NCI-H748 (cell line): ENCODE data around the gene TBC1D7.
"Not testable (repeated sequence)": the region's sequence is repeated elsewhere in the genome, so short reads cannot be mapped to it uniquely, and the experiment has no call there.

Experiments used
- DNase-seq: peaks from one replicate; lab custom pipeline; 2025; ENCODE audit not compliant: unreplicated experiment; lab: John Stamatoyannopoulos, UW

The TBC1D7 gene

GRCh38 chr6:13326031-13326586 lies 2.2 kb downstream of the TBC1D7 start:
- DNase-seq: not testable (repeated sequence)

DNA sequence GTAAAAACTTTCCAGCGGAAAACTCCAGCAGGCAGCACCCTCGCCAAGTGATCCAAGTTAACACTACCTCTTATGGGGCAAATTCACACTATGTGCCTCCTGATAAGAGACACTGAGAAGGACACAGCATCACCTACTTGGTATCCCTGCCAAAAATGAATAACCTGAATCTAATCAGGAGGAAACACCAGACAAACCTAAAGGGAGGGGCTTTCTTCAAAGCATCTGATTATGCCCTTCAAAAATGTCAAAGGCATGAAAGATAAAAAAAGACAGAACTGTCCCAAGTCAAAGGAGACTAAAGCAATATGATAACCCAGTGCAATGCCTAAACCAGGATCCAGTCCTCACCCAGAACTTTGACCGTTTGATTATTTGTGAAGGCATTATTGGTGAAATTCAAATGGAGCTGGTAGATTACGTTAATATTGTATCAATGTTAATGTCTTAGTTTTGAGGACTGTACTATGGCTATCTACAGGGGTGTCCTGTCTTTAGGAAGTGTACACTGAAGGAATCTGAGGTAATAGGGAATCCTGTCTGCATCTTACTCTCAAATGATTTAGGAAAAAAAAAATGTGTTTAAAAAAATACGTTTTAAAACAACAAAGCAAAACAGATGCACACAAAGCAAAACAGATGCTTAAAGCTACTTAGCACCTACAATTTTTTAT lies 8.3 kb downstream of the TBC1D7 start:
- no peak for DNase-seq

DNA sequence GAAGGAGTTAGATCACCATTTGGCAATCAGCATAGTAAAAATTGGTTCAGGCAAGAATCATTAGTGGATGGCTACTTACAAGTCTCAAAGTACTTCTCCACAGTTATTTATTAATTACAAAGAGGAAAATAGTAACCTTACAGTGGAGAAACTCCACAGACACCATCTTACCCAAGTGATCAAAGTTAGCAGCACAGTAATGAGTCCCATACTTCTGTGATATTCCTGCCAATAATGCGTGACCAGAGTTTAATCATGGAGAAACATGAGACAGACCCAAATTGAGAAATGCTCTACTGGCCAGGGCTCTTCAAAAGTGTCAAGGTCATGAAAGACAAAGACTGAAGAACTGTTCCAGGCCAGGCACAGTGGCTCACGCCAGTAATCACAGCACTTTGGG lies 9.5 kb downstream of the TBC1D7 start:
- DNase-seq: no peak

DNA sequence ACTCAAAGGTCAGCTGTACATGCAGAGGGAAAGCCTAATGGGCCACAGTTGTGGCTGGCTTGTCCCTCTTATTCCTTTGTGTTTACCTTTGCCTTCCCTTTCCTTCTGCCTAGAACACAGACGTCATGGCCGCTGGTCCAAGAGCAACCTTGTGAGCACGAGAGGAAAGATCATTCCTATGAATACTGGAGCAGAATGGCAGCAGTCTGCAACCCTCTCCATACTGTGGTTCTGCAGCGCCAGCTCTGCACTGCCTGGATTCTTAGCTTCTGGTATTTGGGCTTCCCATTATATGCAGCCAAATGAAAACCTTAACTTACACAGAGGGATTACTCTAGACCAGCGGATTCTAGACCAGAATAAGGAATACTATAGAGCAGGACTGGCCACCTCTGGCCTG lies 12.4 kb downstream of the TBC1D7 start:
- no peak for DNase-seq

- no peak for DNase-seq
Measured at GRCh38 chr6:13314806-13315205, 13.5 kb downstream of the TBC1D7 start.

DNA sequence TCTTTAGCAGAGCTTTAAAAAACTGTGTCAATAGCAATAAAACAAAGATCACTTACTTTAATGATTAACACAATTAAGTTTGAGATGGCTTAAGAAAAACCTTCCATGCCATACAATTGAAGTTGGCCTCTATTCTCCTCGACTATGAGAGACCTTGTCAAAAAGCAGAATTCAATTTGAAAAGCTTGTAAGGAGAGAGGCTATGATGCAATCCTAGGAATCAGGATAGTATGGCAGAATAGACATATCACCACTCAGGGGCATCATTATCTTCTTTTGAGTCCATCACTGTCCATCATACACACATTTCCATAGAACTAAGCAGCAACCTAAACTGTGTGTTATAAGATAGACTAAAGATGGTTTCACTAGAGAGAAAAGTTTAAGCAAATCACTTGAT lies 17.2 kb downstream of the TBC1D7 start:
- no peak for DNase-seq

DNA sequence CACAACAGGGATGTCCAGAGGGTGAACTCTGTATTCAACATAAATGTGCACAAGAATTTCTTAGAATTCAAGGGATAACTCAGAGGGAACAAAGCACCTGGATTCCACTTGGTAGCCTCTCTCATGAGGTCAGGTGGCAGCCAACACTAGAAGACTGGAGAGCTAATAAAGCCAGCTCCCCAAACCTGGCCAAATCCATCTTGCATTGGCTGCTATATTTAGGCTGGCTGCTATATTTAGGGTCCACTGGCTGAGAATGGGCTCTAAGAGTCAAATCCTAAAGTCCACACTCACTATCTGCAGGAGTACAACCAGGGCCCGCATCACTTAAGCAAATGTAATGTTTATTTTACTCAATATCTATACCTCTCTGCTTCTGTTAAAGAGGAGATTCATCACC lies 20.0 kb downstream of the TBC1D7 start:
- DNase-seq: no peak

DNA sequence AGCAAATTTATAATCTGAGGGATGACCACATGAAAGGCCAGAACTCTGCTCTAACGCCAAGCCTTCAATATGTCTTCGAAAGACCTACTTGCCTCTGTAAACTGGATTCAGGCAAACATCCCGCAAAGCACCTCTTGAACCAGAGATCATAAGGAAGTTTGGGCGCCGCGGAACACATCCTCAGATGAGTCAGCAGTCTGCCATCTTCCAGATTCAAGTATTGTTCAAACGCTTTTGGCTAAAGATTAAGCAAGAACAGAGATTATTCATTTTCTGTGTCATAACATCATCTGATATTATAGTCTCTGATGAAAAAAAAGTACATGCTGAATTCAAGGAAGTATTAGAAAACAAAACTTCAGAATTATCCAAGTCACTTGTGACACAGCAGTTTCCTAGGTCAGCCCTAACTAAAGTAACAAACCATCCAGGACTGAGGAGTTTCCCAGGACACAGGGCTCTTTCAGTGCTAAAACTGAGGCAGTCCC lies 20.8 kb downstream of the TBC1D7 start:
- DNase-seq: no peak

GRCh38 chr6:13305791-13306190 lies 22.5 kb downstream of the TBC1D7 start:
- no peak for DNase-seq

DNA sequence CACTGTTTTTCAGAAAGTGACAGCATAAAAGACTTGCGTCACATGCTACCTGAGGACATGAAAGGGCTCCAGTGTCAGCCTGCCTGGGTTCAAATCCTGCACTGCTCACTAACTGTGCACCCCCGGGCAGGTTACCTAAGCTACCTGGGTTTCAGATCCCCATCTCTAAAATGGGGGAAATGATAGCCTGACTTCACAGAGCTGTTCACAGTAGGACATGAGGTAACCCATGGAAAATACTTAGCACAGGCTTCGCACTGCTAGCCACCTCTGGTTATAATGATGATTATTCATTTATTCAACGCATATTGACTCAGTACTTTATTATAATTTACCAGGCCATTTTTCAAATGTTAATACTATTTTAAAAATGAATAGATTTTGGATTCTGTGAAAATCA lies 23.0 kb downstream of the TBC1D7 start:
- DNase-seq: no peak

DNA sequence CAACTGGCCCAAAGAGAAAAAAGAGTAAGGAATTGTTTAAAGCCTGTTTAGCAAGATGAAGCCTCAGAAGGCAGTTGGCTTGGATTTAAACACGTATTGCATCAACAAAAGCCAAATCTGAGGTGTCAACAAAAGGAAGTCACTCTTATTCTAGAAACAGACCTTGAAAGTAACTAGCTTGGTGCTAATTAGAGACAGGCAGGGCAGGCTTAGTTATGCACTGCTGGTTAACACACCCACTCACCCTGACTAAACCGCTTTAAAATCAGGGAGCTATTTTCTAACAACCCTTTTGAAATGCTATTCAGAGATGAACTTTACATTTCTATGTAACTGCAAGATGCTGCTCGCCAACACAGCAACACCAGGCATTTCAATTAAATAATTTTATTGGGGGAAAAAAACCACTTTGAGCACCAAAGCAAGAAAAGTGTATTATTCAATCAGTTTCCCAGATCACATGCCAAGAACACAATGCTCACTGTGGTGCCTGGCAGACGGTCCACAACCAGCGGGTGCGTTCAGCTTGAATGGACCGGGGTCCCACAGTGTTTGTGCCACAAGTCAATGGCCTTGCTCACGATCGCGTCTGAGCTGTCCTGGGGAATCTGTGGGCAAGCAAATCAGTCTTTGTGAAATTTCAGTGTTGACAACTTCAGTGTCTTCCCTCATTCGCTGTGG lies 23.6 kb downstream of the TBC1D7 start:
- DNase-seq: no peak

DNA sequence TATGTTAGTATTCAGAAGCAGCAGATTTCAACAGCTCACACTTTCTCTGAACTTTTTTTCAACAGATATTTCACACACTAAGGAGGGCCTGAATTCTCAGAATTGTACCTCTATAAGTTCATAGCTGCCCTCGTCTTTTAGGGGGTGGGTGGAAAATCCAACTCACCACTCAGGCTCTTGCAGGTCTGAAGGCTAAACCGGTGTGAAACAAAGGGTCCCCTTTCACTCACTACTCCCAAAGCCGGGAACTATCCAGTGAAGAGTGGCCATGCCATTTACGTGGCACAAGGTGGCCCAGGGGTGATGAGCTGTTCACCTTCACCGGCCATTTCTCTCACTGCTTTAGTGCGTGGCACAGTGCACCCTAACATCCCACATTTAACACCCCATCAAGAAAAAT lies 24.2 kb downstream of the TBC1D7 start:
- no peak for DNase-seq

DNA sequence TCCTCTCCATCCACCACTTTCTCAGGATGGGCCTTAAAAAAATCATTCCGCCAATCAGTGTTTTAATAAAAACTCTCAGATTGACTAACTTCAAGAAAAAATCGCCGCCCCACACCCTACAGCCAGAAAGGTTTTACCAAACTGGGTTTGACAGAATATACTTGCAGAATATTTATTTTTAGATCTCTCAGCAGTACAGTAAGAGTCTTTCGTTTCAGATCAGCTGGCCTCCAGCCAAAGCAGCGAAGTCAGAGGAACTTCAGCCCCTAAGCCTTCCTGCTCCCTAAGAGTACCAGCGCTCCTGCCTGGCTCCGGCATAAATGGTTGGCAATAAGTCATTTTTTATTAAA lies 24.7 kb downstream of the TBC1D7 start:
- no peak for DNase-seq

DNA sequence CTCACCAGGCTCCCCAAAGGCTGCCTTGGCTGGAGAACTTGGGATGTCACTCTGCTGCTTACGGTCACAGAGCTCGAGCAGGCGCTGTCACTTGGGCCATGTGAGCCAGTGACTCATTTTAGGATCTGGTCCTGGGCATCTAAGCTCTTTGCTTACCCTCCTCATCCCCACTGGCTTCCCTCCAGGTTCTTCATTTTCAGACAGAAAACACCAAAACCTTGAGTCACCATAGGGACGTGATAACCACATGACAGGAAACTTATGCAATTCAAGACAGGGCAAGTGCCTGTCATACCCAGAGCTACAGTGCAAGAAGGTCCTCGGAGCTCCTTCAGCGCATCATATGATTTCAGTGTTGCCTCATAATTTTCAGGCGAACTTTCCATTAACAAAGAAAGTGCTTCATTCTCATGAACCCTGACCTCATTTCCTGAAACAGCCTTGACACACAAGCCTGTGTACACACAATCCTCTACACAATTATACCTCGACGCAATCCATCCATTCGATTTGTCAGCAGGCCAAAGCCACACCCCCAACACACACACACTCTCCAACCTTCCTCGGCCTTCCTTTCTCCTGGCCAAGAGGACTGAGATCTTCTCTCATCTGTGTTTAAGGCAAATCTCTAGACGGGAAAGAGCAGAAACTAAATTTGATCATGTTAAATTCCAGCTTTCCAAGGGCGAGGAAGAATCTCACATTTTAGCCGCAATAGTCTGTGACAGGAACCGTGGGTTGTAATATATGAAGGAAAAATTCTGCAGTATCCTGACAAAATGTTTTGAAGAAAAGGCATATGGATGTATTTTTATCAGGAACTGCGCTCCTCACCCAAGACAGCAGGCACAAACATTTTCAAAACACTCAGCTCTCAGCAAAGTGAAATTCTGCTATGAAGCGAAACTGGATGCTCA lies 25.3 kb downstream of the TBC1D7 start:
- peak; percentile 53 for DNase-seq

GRCh38 chr6:13302291-13302690 lies 26.0 kb downstream of the TBC1D7 start:
- DNase-seq: no peak

GRCh38 chr6:13300643-13301590 lies 27.4 kb downstream of the TBC1D7 start:
- no peak for DNase-seq

DNA sequence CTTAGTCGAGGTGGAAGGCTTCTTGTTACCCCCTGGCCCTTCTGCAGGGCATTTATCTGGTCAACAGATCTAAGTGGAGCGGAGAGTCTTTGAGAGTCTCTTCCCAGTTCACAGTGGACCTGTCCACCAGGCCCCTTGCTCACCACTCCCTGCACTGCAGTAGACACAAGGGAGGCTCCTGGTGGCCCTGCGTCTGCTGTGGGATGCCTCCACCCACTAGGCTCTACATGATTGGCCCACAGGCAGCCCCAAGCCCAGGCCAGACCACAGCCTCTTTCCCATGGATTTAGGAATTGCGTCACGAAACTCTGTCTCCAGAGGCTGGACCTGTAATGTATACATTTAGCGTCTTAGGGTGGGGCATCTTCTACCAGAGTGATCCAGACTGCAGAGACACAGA lies 28.4 kb downstream of the TBC1D7 start:
- no peak for DNase-seq

DNA sequence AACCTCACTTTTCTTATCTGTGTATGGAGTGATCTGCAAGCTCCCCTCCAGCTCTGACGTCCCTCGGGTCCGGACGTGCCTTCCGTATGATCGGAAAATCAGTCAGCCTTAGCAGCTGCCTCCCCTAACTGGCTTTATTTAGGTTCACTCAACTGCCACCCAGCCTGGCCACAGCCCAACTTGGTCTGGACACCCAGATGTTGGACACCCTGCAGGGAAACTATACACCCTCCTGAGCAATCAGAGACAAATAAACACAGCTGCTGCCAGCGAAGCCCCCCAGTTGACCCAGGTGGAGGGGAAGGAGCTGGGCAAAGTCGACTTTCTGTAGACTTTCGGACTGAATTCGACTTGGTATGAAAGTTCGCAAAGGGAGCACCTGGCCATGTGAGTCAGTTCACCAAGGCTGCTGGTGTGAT lies 28.9 kb downstream of the TBC1D7 start:
- DNase-seq: no peak

GRCh38 chr6:13298446-13298845 lies 29.9 kb downstream of the TBC1D7 start:
- DNase-seq: no peak

GRCh38 chr6:13297391-13297790 lies 30.9 kb downstream of the TBC1D7 start:
- no peak for DNase-seq
